Neural progenitor cell (in vitro differentiated cells): ENCODE results near the gene MRPS9. TPM values are rescaled to one million over a fixed set of nuclear protein-coding genes. Genes with fewer than 3 reads are reported as not detected.

ENCODE experiments used
- DNase-seq: peaks from one replicate; pipeline ENCODE4 v3.0.0-alpha.2; 2016; ENCODE audit warnings: low spot score
- H2AFZ ChIP-seq: fragments of 200-600 bp; sonication (generic); replicated peaks from 2 replicates; pipeline ENCODE4 v1.6.1; 2016; ENCODE audit warnings: antibody characterized with exemption
- H3F3A ChIP-seq: fragments of 200-600 bp; sonication (generic); 2 replicates; pipeline ENCODE4 v1.6.1; 2016; ENCODE audit warnings: antibody characterized with exemption, low read depth
- H3K27ac ChIP-seq: fragments of 200-600 bp; sonication (generic); 2 replicates; pipeline ENCODE4 v1.5.1; 2016; ENCODE audit warnings: mild to moderate bottlenecking
- H3K27me3 ChIP-seq: fragments of 200-600 bp; sonication (generic); 2 replicates; pipeline ENCODE4 v1.6.1; 2016; ENCODE audit warnings: mild to moderate bottlenecking, moderate library complexity
- H3K36me3 ChIP-seq: fragments of 200-600 bp; sonication (generic); 2 replicates; pipeline ENCODE4 v1.5.1; 2016
- H3K4me1 ChIP-seq: fragments of 200-600 bp; sonication (generic); 2 replicates; pipeline ENCODE4 v1.6.1; 2016; ENCODE audit warnings: mixed run types
- H3K4me2 ChIP-seq: fragments of 200-600 bp; sonication (generic); 2 replicates; pipeline ENCODE4 v1.6.1; 2016
- H3K4me3 ChIP-seq: fragments of 200-600 bp; sonication (generic); 2 replicates; pipeline ENCODE4 v1.5.1; 2016
- H3K79me2 ChIP-seq: fragments of 200-600 bp; sonication (generic); 2 replicates; pipeline ENCODE4 v1.6.1; 2016; ENCODE audit warnings: low read depth
- H3K9ac ChIP-seq: fragments of 200-600 bp; sonication (generic); 2 replicates; pipeline ENCODE4 v1.6.1; 2016
- H3K9me3 ChIP-seq: fragments of 200-600 bp; sonication (generic); 2 replicates; pipeline ENCODE4 v1.5.1; 2016; ENCODE audit warnings: low read depth
- H4K20me1 ChIP-seq: fragments of 200-600 bp; sonication (generic); 2 replicates; pipeline ENCODE4 v1.6.1; 2016; ENCODE audit warnings: low read depth
- H3K27ac Mint-ChIP-seq: 3 replicates; pipeline ENCODE4 v1.8.0; 2021; ENCODE audit warnings: mixed read lengths
- H3K27me3 Mint-ChIP-seq: 2 replicates; pipeline ENCODE4 v1.8.0; 2022; ENCODE audit warnings: low read depth, mild to moderate bottlenecking, inconsistent platforms, moderate library complexity, mixed read lengths; ENCODE audit not compliant: insufficient read depth
- H3K36me3 Mint-ChIP-seq: 3 replicates; pipeline ENCODE4 v1.8.0; 2021; ENCODE audit warnings: mixed read lengths
- H3K4me1 Mint-ChIP-seq: 3 replicates; pipeline ENCODE4 v1.8.0; 2021; ENCODE audit warnings: mixed read lengths
- H3K4me3 Mint-ChIP-seq: 3 replicates; pipeline ENCODE4 v1.8.0; 2021; ENCODE audit warnings: mild to moderate bottlenecking, moderate library complexity, mixed read lengths
- H3K9me3 Mint-ChIP-seq: 3 replicates; pipeline ENCODE4 v1.8.0; 2020; ENCODE audit warnings: mixed read lengths
- CTCF ChIP-seq: fragments of 200-600 bp; sonication (generic); IDR thresholded peaks from 2 replicates; pipeline ENCODE4 v1.5.1; 2017; ENCODE audit warnings: antibody characterized with exemption, mild to moderate bottlenecking
- EZH2 ChIP-seq: fragments of 200-600 bp; sonication (generic); IDR thresholded peaks from 2 replicates; pipeline ENCODE4 v1.6.1; 2017; ENCODE audit warnings: antibody characterized with exemption, mild to moderate bottlenecking, moderate library complexity
- EZH2phosphoT487 ChIP-seq: fragments of 200-600 bp; sonication (generic); IDR thresholded peaks from 2 replicates; pipeline ENCODE4 v1.6.1; 2017; ENCODE audit warnings: antibody characterized with exemption
- total RNA-seq: library from RNA; depleted of rRNA; stranded (reverse); fragments of >200 nt; gene quantifications from 2 replicates; pipeline ENCODE4 v1.2.3, GENCODE V29; 2015; ENCODE audit warnings: low replicate concordance

MRPS9 gene
- total RNA-seq, 1 donor from 2014 or later, result 78.0 TPM

DNA sequence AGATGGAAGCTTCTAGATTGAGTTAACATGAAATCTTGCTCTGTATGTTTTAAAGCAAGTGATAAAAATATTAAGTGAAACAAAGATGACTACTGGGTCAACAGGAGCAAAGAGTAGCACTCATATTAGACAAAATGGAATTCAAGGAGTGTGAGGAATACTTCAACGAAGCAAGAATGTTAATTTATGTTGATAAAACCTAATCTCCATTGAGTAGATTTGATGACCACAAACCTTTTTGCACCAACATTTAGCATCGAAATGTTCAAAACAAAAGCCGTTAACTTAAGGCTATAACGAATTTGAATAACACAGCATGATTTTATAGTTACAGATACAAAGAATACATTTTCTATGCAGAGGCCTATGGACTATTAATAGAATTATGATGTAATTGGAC is 35.7 kb downstream of the MRPS9 start:
- H3K4me2 ChIP-seq, result no peak overlapping the region
- no peaks in the 10 kb centered on the region for H3K27me3 Mint-ChIP-seq
- no peaks in the 10 kb centered on the region for H3K9me3 Mint-ChIP-seq
- H3K36me3 Mint-ChIP-seq, result peaks cover 1% of the 10 kb centered on the region
- TF ChIP-seq EZH2 (no peak), EZH2phosphoT487 (no peak), CTCF (no peak)
- peaks cover 7% of the 10 kb centered on the region for H3K4me1 Mint-ChIP-seq
- peaks cover 6% of the 10 kb centered on the region for H4K20me1 ChIP-seq
- DNase-seq, result no peak
- no peaks in the 10 kb centered on the region for H3K36me3 ChIP-seq
- H3K4me1 ChIP-seq, result peaks cover 6% of the 10 kb centered on the region
- no peak overlapping the region for H3K4me3 Mint-ChIP-seq
- no peak overlapping the region for H3K27ac Mint-ChIP-seq
- H3K9ac ChIP-seq, result no peak overlapping the region
- H3K79me2 ChIP-seq, result peaks cover 7% of the 10 kb centered on the region
- no peaks in the 10 kb centered on the region for H3F3A ChIP-seq
- no peak overlapping the region for H2AFZ ChIP-seq
- H3K9me3 ChIP-seq, result no peaks in the 10 kb centered on the region
- no peak overlapping the region for H3K27ac ChIP-seq
- no peak overlapping the region for H3K4me3 ChIP-seq
- H3K27me3 ChIP-seq, result no peaks in the 10 kb centered on the region

GRCh38 chr2:105076121-105076520 is 38.3 kb downstream of the MRPS9 start:
- Histone ChIP-seq H3K9me3 (no peaks in the 10 kb centered on the region), H3K79me2 (no peaks in the 10 kb centered on the region), H3K27me3 (no peaks in the 10 kb centered on the region), H3K36me3 (no peaks in the 10 kb centered on the region), H3K27ac (no peak overlapping the region), H3K4me3 (no peak overlapping the region), H3F3A (no peaks in the 10 kb centered on the region), H3K4me1 (peaks cover 13% of the 10 kb centered on the region), H3K9ac (no peak overlapping the region), H2AFZ (no peak overlapping the region), H4K20me1 (no peaks in the 10 kb centered on the region), H3K4me2 (no peak overlapping the region)
- Mint-ChIP-seq H3K9me3 (no peaks in the 10 kb centered on the region), H3K36me3 (no peaks in the 10 kb centered on the region), H3K27me3 (no peaks in the 10 kb centered on the region), H3K4me3 (no peak overlapping the region), H3K27ac (no peak overlapping the region), H3K4me1 (peaks cover 20% of the 10 kb centered on the region)
- no peak for DNase-seq
- no peak for TF ChIP-seq CTCF
- TF ChIP-seq EZH2, result no peak
- TF ChIP-seq EZH2phosphoT487, result no peak

DNA sequence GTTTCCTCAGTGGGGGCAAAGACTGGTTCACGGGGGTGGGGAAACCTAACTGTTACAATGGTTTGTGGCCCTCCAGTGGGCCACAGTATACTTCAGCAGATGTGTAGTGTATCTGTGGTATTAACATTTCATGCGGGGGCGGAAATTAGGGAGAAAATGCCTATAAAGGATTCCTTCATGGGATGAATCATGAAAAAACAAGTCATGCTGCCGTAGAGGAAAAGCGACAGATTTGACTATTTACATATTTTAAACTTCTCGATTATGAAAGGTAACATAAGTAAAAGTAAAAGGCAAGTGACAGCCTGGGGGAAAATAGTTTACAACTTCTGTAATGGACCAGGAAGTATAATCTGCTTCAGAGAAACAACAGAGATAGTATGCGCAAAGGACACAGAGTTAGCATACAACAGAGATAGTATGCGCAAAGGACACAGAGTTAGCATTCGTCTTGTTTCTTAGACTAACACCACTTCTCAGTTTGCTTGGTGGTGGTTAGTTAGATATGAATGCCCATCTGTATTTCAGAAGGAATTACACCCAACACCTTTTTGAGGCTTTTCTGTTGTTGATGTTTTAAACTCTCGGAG is 41.1 kb downstream of the MRPS9 start:
- H4K20me1 ChIP-seq, result peaks cover 4% of the 10 kb centered on the region
- H3K27ac ChIP-seq, result no peak overlapping the region
- peaks cover 32% of the 10 kb centered on the region for H3K4me1 Mint-ChIP-seq
- H3K27me3 ChIP-seq, result no peaks in the 10 kb centered on the region
- no peaks in the 10 kb centered on the region for H3K27me3 Mint-ChIP-seq
- H3F3A ChIP-seq, result no peaks in the 10 kb centered on the region
- no peak overlapping the region for H3K4me3 ChIP-seq
- DNase-seq, result no peak
- H3K27ac Mint-ChIP-seq, result no peak overlapping the region
- no peaks in the 10 kb centered on the region for H3K9me3 ChIP-seq
- no peaks in the 10 kb centered on the region for H3K9me3 Mint-ChIP-seq
- H3K36me3 ChIP-seq, result no peaks in the 10 kb centered on the region
- no peak for TF ChIP-seq EZH2
- no peak for TF ChIP-seq CTCF
- TF ChIP-seq EZH2phosphoT487, result no peak
- H3K4me2 ChIP-seq, result no peak overlapping the region
- no peak overlapping the region for H3K9ac ChIP-seq
- H2AFZ ChIP-seq, result no peak overlapping the region
- peaks cover 13% of the 10 kb centered on the region for H3K4me1 ChIP-seq
- no peaks in the 10 kb centered on the region for H3K79me2 ChIP-seq
- no peak overlapping the region for H3K4me3 Mint-ChIP-seq
- H3K36me3 Mint-ChIP-seq, result peaks cover 2% of the 10 kb centered on the region
